IMR-90 (cell line): ENCODE results near the gene PEAK1. TPM values are rescaled to one million over a fixed set of nuclear protein-coding genes. Genes with fewer than 3 reads are reported as not detected.

Experiments used
- ATAC-seq: fragments of 200-7000 bp; cut with Tn5 transposase; 2 replicates; pipeline ENCODE4 v1.9.1; 2020; ENCODE audit warnings: low read depth, mild to moderate bottlenecking, moderate library complexity
- BruUV-seq: library from RNA; stranded (reverse); fragments of 400-500 nt; replicated peaks from 2 replicates; lab custom pipeline; 2021; lab: Mats Ljungman, UMichigan
- CTCF ChIA-PET: fragments of 300-600 bp; formaldehyde crosslinking; extraction: SDS; loops from one replicate; lab custom pipeline; 2021; ENCODE audit warnings: antibody characterized with exemption; lab: Yijun Ruan, JAX
- POLR2A ChIA-PET: fragments of 300-600 bp; sonication (Branson Sonifier 250); formaldehyde crosslinking; loops from one replicate; lab custom pipeline; 2022; ENCODE audit warnings: antibody characterized with exemption; ENCODE audit not compliant: unreplicated experiment; lab: Charles Lee
- DNase-seq: peaks from one replicate; pipeline ENCODE4 v3.0.0; 2013
- H2AFZ ChIP-seq: replicated peaks from 2 replicates; pipeline ENCODE3; 2013; ENCODE audit warnings: low read length, mild to moderate bottlenecking; ENCODE audit not compliant: poor library complexity
- H2AK5ac ChIP-seq: 2 replicates; pipeline ENCODE4 v1.6.1; 2013; ENCODE audit warnings: low read depth, low read length, inconsistent platforms
- H2AK9ac ChIP-seq: replicated peaks from 2 replicates; pipeline ENCODE3; 2013; ENCODE audit warnings: mild to moderate bottlenecking, low read depth, low read length, moderate library complexity; ENCODE audit not compliant: poor library complexity
- H2BK120ac ChIP-seq: 2 replicates; pipeline ENCODE4 v1.6.1; 2013; ENCODE audit warnings: low read depth, low read length, inconsistent platforms
- H2BK15ac ChIP-seq: 3 replicates; pipeline ENCODE4 v1.6.1; 2013; ENCODE audit warnings: low read depth, low read length, inconsistent platforms
- H2BK20ac ChIP-seq: 2 replicates; pipeline ENCODE4 v1.6.1; 2013; ENCODE audit warnings: low read depth, mild to moderate bottlenecking, inconsistent platforms, low read length, moderate library complexity
- H2BK5ac ChIP-seq: 2 replicates; pipeline ENCODE4 v1.6.1; 2013; ENCODE audit warnings: mild to moderate bottlenecking, low read depth, low read length, inconsistent platforms; ENCODE audit not compliant: poor library complexity, severe bottlenecking
- H3K14ac ChIP-seq: replicated peaks from 2 replicates; pipeline ENCODE4 v1.6.1; 2013; ENCODE audit warnings: low read depth, low read length, inconsistent platforms
- H3K18ac ChIP-seq: 2 replicates; pipeline ENCODE4 v1.6.1; 2013; ENCODE audit warnings: low read depth, low read length, control low read depth
- H3K23ac ChIP-seq: 2 replicates; pipeline ENCODE4 v1.6.1; 2013; ENCODE audit warnings: low read depth, low read length, inconsistent platforms
- H3K27ac ChIP-seq: 2 replicates; pipeline ENCODE4 v1.5.1; 2013; ENCODE audit warnings: mild to moderate bottlenecking, control low read depth, low read length; ENCODE audit not compliant: insufficient read depth
- H3K27me3 ChIP-seq: 2 replicates; pipeline ENCODE4 v1.6.1; 2013; ENCODE audit warnings: low read length; ENCODE audit not compliant: control insufficient read depth, insufficient read depth
- H3K36me3 ChIP-seq: 2 replicates; pipeline ENCODE4 v1.6.1; 2013; ENCODE audit warnings: low read length, mixed read lengths; ENCODE audit not compliant: control insufficient read depth, insufficient read depth
- H3K4ac ChIP-seq: 2 replicates; pipeline ENCODE4 v1.6.1; 2013; ENCODE audit warnings: low read depth, low read length, inconsistent platforms
- H3K4me1 ChIP-seq: 2 replicates; pipeline ENCODE4 v1.6.1; 2013; ENCODE audit warnings: low read length, mixed read lengths; ENCODE audit not compliant: control insufficient read depth, insufficient read depth
- H3K4me2 ChIP-seq: 2 replicates; pipeline ENCODE4 v1.6.1; 2013; ENCODE audit warnings: low read depth, mild to moderate bottlenecking, control low read depth, low read length, moderate library complexity
- H3K4me3 ChIP-seq: 2 replicates; pipeline ENCODE4 v1.5.1; 2013; ENCODE audit warnings: low read depth, mild to moderate bottlenecking, control low read depth, low read length, moderate library complexity; ENCODE audit not compliant: insufficient read depth
- H3K56ac ChIP-seq: 2 replicates; pipeline ENCODE4 v1.6.1; 2013; ENCODE audit warnings: low read length, inconsistent platforms; ENCODE audit not compliant: insufficient read depth; ENCODE audit errors: extremely low read depth
- H3K79me1 ChIP-seq, 2 experiments: 2 replicates each; pipeline ENCODE4 v1.6.1; 2013; ENCODE audit warnings: low read length in 2 of 2, inconsistent platforms in 1 of 2, low read depth in 1 of 2
- H3K9ac ChIP-seq: 2 replicates; pipeline ENCODE4 v1.6.1; 2013; ENCODE audit warnings: low read depth, low read length, control low read depth
- H3K9me1 ChIP-seq: 2 replicates; pipeline ENCODE4 v1.6.1; 2013; ENCODE audit warnings: low read length, inconsistent platforms; ENCODE audit not compliant: insufficient read depth
- H3K9me3 ChIP-seq: 2 replicates; pipeline ENCODE4 v1.6.1; 2013; ENCODE audit warnings: low read length; ENCODE audit not compliant: control insufficient read depth, insufficient read depth
- H4K20me1 ChIP-seq: 2 replicates; pipeline ENCODE4 v1.6.1; 2013; ENCODE audit warnings: low read length, inconsistent platforms; ENCODE audit not compliant: insufficient read depth
- H4K5ac ChIP-seq: 2 replicates; pipeline ENCODE4 v1.6.1; 2013; ENCODE audit warnings: mild to moderate bottlenecking, low read depth, low read length, control low read depth
- H4K8ac ChIP-seq, 2 experiments: 2 replicates each; pipeline ENCODE4 v1.6.1; 2013; ENCODE audit warnings: low read depth in 2 of 2, low read length in 2 of 2, control low read depth in 1 of 2, inconsistent platforms in 1 of 2
- H4K91ac ChIP-seq: 2 replicates; pipeline ENCODE4 v1.6.1; 2013; ENCODE audit warnings: low read depth, low read length, inconsistent platforms; ENCODE audit not compliant: insufficient read depth
- FOS ChIP-seq: fragments of 150-350 bp; IDR thresholded peaks from 2 replicates; pipeline ENCODE4 v1.6.1; 2016; ENCODE audit warnings: low read depth, low read length
- MAZ ChIP-seq: IDR thresholded peaks from 2 replicates; pipeline ENCODE4 v1.6.1; 2012; ENCODE audit warnings: low read depth, mild to moderate bottlenecking, low read length, improper control_type of control experiment, moderate library complexity, borderline replicate concordance
- WGBS, 2 experiments: methylation state at CpG; one replicate each; pipeline versions ENCODE4 v1.1.5 to v1.1.7; 2013; ENCODE audit warnings: missing lambda C conversion rate in 2 of 2; ENCODE audit not compliant: insufficient read length in 1 of 2; ENCODE audit errors: extremely low coverage in 2 of 2; 5-methylcytosine and 5-hydroxymethylcytosine counted together
- dilution Hi-C: fragments of 300-500 bp; cut with HindIII; formaldehyde crosslinking; loops from one replicate; pipeline ENCODE4 v1.14.3; 2018; ENCODE audit warnings: low sequenced_read_pairs; ENCODE audit not compliant: unreplicated experiment
- in situ Hi-C: fragments of 300-500 bp; cut with MboI; formaldehyde crosslinking; loops from 3 replicates; pipeline ENCODE4 v1.14.3; 2019; ENCODE audit warnings: low sequenced_read_pairs, inconsistent platforms, mixed read lengths
- intact Hi-C: fragments of 100-400 bp; cut with micrococcal nuclease; formaldehyde crosslinking; loops from 2 replicates; pipeline ENCODE4 v1.10.0; 2022
- polyA plus RNA-seq, 3 experiments: library from polyadenylated mRNA; depleted of rRNA; stranded (reverse); fragments of >200 nt; gene quantifications; 2 replicates each; pipeline ENCODE4 v1.2.3, GENCODE V29; 2012; ENCODE audit warnings: low replicate concordance in 1 of 3
- total RNA-seq: library from RNA; depleted of rRNA; stranded (reverse); fragments of >200 nt; gene quantifications from 2 replicates; pipeline ENCODE4 v1.2.3, GENCODE V29; 2012

Gene PEAK1
- total and polyA plus RNA-seq, 2 of the 4 experiments (the other 2 are of a cell fraction) = 21.5 to 43.9 TPM

GRCh38 chr15:77148191-77148590 is 271.7 kb downstream of the PEAK1 start:
- TF ChIP-seq FOS = no peak
- TF ChIP-seq MAZ = no peak
- Histone ChIP-seq H3K4me2 (no peak overlapping the region), H2AK9ac (no peak overlapping the region), H3K9me3 (no peaks in the 10 kb centered on the region), H3K9ac (no peak overlapping the region), H4K8ac (no peak overlapping the region), H3K4me1 (peaks cover 22% of the 10 kb centered on the region), H3K9me1 (peaks cover 5% of the 10 kb centered on the region), H4K20me1 (peaks cover 5% of the 10 kb centered on the region; the same call in 1 of the 2 replicates), H4K5ac (no peak overlapping the region), H3K18ac (peak overlapping the region; percentile 66; the same call in 1 of the 2 replicates), H3K27me3 (no peaks in the 10 kb centered on the region), H3K4me3 (no peak overlapping the region), H3K14ac (peak overlapping the region; percentile 73; the same call in 1 of the 2 replicates), H2BK15ac (no peak overlapping the region), H2BK120ac (no peak overlapping the region), H2BK20ac (no peak overlapping the region), H3K4ac (no peak overlapping the region), H2BK5ac (no peak overlapping the region), H3K23ac (no peak overlapping the region), H3K27ac (no peak overlapping the region), H4K91ac (no peak overlapping the region), H2AK5ac (no peak overlapping the region), H3K56ac (no peak overlapping the region), H3K79me1 (peaks cover 10 to 25% of the 10 kb centered on the region in 2 experiments), H2AFZ (no peak overlapping the region), H3K36me3 (peaks cover 3% of the 10 kb centered on the region; the same call in 1 of the 2 replicates)
- no peak for DNase-seq
- no peak for ATAC-seq
- no CpG with 5 or more reads among the region's 2 CpGs for WGBS, 2 experiments
- intact Hi-C loops = no loop called here
- ChIA-PET CTCF (interaction anchor here (0.6 to 1.1 kb wide), 2 partner anchors 29 to 306 kb away, joined by 3 to 4 read pairs; no protein-coding TSS in a partner anchor), POLR2A (no interaction called here)
- BruUV-seq = no TSS peak
- dilution Hi-C loops = no loop called here
- in situ Hi-C loops = no loop called here
